Duodenal mucosa (tissue), 2 donors: ENCODE measurements around the gene TMEM254.
A peak's percentile ranks its signal among the peaks of the same experiment; 100 is the strongest.
"Not testable (repeated sequence)": the region's sequence is repeated elsewhere in the genome, so short reads cannot be mapped to it uniquely, and the experiment has no call there.

ENCODE experiments used
- H3K27ac ChIP-seq: one replicate; pipeline ENCODE4 v1.7.0; 2013; ENCODE audit warnings: low read depth, low read length
- H3K27me3 ChIP-seq, 2 donors: one replicate each; pipeline ENCODE4 v1.7.0; 2013; ENCODE audit warnings: low read length in 2 of 2, control low read depth in 1 of 2; ENCODE audit not compliant: insufficient read depth in 2 of 2, control insufficient read depth in 1 of 2
- H3K36me3 ChIP-seq, 2 donors: one replicate each; pipeline ENCODE4 v1.7.0; 2013; ENCODE audit warnings: low read length in 2 of 2, control low read depth in 1 of 2; ENCODE audit not compliant: insufficient read depth in 2 of 2, control insufficient read depth in 1 of 2
- H3K4me1 ChIP-seq, 2 donors: one replicate each; pipeline ENCODE4 v1.7.0; 2013; ENCODE audit warnings: low read length in 2 of 2, control low read depth in 1 of 2; ENCODE audit not compliant: insufficient read depth in 2 of 2, control insufficient read depth in 1 of 2
- H3K4me3 ChIP-seq, 2 donors: one replicate each; pipeline ENCODE4 v1.7.0; 2013; ENCODE audit warnings: low read length in 2 of 2, low read depth in 1 of 2
- H3K9ac ChIP-seq, 2 donors: one replicate each; pipeline ENCODE4 v1.7.0; 2013; ENCODE audit warnings: low read length in 2 of 2, low read depth in 1 of 2
- H3K9me3 ChIP-seq, 2 donors: one replicate each; pipeline ENCODE4 v1.7.0; 2013; ENCODE audit warnings: low read length in 2 of 2, control low read depth in 1 of 2; ENCODE audit not compliant: control insufficient read depth in 1 of 2

The TMEM254 gene

DNA sequence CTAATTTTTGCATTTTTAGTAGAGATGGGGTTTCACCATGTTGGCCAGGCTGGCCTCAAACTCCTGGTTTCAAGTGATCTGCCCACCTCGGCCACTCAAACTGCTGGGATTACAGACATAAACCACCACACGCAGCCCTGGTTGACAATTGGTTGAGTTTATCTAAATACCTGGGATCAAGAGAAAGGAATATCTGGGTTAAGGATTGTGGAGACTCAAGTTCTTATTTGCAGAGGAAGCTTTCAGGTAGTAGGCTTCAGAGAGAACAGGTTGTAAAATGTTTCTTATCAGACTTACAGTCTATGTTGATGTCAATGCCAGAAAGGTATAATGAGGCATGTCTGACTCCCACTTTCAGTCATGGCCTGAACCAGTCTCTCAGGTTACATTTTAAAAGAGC is 5.9 kb upstream of the TMEM254 start:
- Histone ChIP-seq H3K27me3 (no peaks in the 10 kb centered on the region), H3K4me1 (peaks cover 2 to 3% of the 10 kb centered on the region in 2 donors), H3K36me3 (no peaks in the 10 kb centered on the region), H3K9me3 (no peaks in the 10 kb centered on the region), H3K9ac (no peak overlapping the region), H3K4me3 (no peak overlapping the region), H3K27ac (no peak overlapping the region)

DNA sequence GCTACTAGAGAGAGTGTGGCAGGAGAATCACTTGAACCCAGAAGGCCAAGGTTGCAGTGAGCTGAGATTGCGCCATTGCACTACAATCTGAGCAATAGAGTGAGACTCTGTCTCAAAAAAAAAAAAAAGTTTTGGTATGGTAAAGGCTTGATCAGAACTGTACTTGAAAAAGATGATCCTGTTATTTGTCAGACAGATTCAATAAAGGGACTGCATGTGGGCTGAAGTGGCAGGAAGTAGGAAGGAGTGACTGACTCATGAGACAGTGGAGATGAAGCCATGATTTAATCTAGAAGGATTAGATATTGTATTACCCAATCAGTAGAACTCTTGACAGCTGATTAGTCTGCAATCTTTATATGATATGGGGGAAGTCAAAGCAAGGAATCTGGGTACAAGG is 2.7 kb upstream of the TMEM254 start:
- Histone ChIP-seq H3K4me3 (no peak overlapping the region), H3K9ac (no peak overlapping the region), H3K9me3 (no peaks in the 10 kb centered on the region), H3K36me3 (no peaks in the 10 kb centered on the region), H3K27ac (no peak overlapping the region), H3K27me3 (no peaks in the 10 kb centered on the region), H3K4me1 (peaks cover 14 to 22% of the 10 kb centered on the region in 2 donors)

DNA sequence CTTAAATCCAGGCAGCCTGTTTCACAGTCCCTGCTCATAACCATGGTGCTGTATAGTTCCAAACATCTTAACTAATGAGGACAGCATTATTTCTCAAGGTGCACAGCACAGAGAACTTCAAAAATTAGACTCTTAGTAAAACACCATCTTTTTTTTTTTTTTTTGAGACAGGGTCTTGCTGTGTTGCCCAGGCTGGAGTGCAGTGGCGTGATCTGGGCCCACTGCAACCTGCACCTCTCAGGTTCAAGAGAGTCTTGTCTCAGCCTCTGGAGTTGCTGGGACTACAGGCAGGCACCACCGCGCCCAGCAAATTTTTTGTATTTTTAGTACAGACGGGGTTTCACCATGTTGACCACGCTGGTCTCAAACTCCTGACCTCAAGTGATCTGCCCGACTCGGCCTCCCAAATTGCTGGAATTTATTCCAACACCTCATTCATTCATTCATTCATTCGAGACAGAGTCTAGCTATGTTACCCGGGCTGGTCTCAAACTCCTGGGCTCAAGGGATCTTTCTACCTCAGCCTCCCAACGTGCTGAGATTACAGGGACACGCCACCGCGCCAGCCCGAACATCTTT is 507 bp upstream of the TMEM254 start:
- Histone ChIP-seq H3K27me3 (no peaks in the 10 kb centered on the region), H3K9me3 (no peaks in the 10 kb centered on the region), H3K9ac (peak overlapping the region; percentile 81 to 87), H3K27ac (peak overlapping the region; percentile 87), H3K4me1 (peaks cover 14 to 22% of the 10 kb centered on the region in 2 donors), H3K4me3 (peak overlapping the region; percentile 84 to 94), H3K36me3 (no peaks in the 10 kb centered on the region)

DNA sequence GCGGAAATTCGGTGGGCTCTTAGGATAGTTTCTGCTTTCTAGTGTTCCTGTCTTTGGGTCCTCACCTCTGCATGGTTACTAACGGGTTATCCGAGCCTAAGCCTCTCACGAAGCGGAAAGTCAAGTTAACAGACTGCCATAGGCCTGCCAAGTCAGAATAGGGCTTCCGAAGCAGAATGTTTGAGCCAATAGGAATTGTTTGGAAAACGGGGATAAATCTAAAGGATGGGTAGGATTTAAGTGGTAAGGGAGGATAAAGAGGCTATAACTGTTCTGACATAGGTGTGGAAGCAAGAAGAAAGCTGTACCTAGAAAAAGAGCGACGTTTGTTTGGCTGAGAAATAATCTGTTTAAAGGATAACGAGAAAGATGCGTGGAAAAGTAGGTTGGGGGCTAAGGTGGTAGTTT is 851 bp downstream of the TMEM254 start:
- Histone ChIP-seq H3K27ac (peak overlapping the region; percentile 87), H3K36me3 (no peaks in the 10 kb centered on the region)

DNA sequence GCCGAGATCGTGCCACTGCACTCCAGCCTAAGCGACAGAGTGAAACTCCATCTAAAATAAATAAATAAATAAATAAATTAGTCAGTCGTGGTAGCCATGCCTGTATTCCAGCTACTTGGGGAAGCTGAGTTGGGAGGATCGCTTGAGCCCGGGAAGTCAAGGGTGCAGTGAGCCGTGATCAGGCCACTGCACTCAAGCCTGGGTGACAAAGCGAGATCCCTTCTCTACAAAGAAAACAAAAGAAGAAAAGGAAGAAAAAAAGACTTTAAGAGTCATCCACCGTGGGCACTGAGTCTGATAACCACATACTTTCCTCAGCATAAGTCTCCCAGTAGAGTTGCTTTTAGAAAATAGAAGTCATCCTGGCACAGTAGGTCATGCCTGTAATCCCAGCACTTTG is 2.6 kb downstream of the TMEM254 start:
- Histone ChIP-seq H3K27ac (no peak overlapping the region), H3K9ac (no peak overlapping the region), H3K36me3 (no peaks in the 10 kb centered on the region), H3K4me3 (no peak overlapping the region), H3K4me1 (peaks cover 14 to 22% of the 10 kb centered on the region in 2 donors), H3K27me3 (no peaks in the 10 kb centered on the region), H3K9me3 (no peaks in the 10 kb centered on the region)

More for the DNA sequence above, 851 bp downstream of the TMEM254 start:
- H3K4me3 ChIP-seq: peak overlapping the region; percentile 84 to 94
- no peaks in the 10 kb centered on the region for H3K27me3 ChIP-seq
- peak overlapping the region; percentile 81 to 87 for H3K9ac ChIP-seq
- H3K9me3 ChIP-seq: no peaks in the 10 kb centered on the region
- peaks cover 14 to 22% of the 10 kb centered on the region in 2 donors for H3K4me1 ChIP-seq

DNA sequence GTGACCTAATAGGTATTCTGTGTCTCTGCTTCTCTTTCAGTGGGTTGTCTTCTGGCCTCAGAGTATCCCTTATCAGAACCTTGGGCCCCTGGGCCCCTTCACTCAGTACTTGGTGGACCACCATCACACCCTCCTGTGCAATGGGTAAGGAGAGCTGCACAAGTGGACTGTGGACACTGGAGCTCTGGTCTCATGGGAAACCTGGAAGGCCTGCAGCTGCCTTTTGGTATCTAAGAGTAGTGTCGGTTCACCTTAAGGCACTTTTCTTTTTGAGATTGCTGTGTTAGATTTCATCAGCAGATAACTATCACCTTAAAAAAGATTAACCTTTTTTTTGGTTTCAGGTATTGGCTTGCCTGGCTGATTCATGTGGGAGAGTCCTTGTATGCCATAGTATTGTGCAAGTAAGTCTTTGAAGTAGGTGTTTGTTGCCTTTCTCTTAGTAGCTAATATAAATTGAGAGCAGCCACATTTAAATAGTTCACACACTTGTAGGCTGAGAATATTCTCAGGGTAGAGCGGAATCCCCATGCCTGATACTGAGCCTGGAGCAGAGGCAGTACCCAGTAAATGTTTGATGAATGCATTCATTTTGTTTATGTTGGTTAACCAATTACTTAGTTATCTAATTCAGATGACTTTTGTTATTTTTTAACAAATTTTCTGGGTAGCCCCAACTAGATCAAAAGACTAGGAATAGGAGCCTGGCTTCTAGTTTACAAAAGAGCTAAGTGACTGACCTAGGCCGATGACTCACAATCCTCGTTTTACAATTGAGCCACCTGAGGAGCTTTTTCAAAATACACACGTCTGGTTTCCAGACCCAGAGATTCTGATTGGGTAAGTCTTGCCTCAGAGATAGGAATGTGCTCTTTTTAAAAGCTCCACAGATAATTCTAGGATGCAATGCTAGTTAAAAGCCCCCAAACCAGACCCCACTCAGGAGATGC is 3.6 kb downstream of the TMEM254 start:
- Histone ChIP-seq H3K4me3 (no peak overlapping the region), H3K27ac (no peak overlapping the region), H3K36me3 (no peaks in the 10 kb centered on the region), H3K4me1 (peaks cover 14 to 22% of the 10 kb centered on the region in 2 donors), H3K9me3 (no peaks in the 10 kb centered on the region), H3K9ac (no peak overlapping the region), H3K27me3 (no peaks in the 10 kb centered on the region)

DNA sequence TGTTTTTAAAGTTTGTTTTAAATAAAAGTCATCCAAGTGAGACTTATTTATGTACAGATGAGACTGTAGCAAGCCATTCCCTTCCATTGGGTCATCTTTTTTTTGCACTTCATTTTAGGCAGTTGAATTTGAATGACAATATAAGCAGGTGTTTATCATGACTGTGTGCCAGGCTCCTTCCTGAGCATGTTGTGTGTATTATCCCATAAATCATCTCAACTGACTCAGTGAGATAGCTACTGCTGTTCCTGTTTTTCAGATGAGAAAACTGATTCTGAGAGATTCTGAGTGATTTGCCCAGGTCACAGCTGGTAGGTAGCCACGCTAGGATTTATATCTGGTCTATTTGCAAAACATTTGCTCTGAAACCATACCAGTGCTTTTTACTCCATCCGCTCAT is 11.7 kb downstream of the TMEM254 start:
- Histone ChIP-seq H3K9ac (no peak overlapping the region), H3K9me3 (no peaks in the 10 kb centered on the region), H3K4me1 (no peaks in the 10 kb centered on the region), H3K4me3 (no peak overlapping the region), H3K27me3 (no peaks in the 10 kb centered on the region), H3K36me3 (peaks cover 0 to 7% of the 10 kb centered on the region in 2 donors), H3K27ac (no peak overlapping the region)

DNA sequence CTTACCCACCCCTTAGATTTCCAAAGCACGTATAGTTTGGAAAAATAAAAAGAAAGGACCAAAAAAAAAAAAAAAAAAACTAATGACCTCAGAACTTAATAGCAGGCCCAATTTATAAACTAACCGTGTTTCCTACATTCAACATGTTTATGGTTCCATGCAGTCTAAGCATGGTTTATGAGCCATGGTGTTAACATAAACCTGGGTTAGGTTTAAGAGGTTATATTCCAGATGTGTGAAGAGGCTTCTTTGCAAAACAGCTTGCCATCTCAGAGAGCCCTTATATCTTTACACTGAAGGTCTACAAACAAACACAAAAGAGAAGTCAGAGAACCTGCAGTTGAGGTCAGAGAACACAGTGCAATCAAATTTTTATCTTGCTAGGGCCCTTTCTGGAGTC is 15.8 kb downstream of the TMEM254 start:
- no peak overlapping the region for H3K27ac ChIP-seq
- H3K4me3 ChIP-seq: no peak overlapping the region
- peaks cover 0 to 7% of the 10 kb centered on the region in 2 donors for H3K36me3 ChIP-seq
- no peak overlapping the region for H3K9ac ChIP-seq
- no peaks in the 10 kb centered on the region for H3K4me1 ChIP-seq
- H3K27me3 ChIP-seq: no peaks in the 10 kb centered on the region
- no peaks in the 10 kb centered on the region for H3K9me3 ChIP-seq

DNA sequence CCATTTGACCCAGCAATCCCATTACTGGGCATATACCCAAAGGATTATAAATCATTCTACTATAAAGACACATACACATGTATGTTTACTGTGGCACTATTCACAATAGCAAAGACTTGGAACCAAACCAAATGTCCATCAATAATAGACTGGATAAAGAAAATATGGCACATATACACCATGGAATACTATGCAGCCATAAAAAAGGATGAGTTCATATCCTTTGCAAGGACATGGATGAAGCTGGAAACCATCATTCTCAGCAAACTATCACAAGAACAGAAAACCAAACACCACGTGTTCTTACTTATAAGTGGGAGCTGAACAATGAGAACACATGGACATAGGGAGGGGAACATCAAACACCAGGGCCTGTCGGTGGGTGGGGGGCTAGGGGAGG is 19.8 kb downstream of the TMEM254 start:
- not testable (repeated sequence) for H3K9me3 ChIP-seq, H3K27me3 ChIP-seq, H3K9ac ChIP-seq, H3K27ac ChIP-seq, H3K4me1 ChIP-seq, H3K36me3 ChIP-seq, H3K4me3 ChIP-seq

DNA sequence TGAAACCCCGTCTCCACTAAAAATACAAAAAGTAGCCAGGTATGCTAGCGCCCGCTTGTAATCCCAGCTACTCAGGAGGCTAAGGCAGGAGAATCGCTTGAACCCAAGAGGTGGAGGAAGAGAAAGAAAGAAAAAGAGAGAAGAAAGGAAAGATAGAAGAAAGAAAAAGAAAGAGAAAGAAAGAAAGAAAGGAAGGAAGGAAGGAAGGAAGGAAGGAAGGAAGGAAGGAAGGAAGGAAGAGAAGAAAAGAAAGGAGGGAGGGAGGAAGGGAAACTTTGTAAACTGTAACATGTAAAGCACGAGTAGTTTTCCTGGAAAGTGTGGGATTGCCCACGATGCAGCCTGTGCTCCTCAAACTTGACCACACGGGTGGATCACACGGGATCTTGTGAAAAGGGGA is 20.8 kb downstream of the TMEM254 start:
- H3K36me3 ChIP-seq, H3K27me3 ChIP-seq, H3K27ac ChIP-seq, H3K9ac ChIP-seq, H3K4me1 ChIP-seq, H3K9me3 ChIP-seq, H3K4me3 ChIP-seq: not testable (repeated sequence)
